AG04449 (cell line): ENCODE measurements around the gene GTF2IRD1.

Experiments used
- CTCF ChIA-PET: fragments of 350-600 bp; formaldehyde crosslinking; extraction: SDS; loops from one replicate; lab custom pipeline; 2021; ENCODE audit warnings: antibody characterized with exemption; lab: Yijun Ruan, JAX
- POLR2A ChIA-PET: fragments of 400-600, 350-600 bp; formaldehyde crosslinking; extraction: SDS; loops from one replicate; lab custom pipeline; 2020; ENCODE audit warnings: antibody characterized with exemption, inconsistent platforms; lab: Yijun Ruan, JAX
- DNase-seq: peaks from one replicate; pipeline ENCODE4 v3.0.0-alpha.2; 2010; ENCODE audit warnings: low read depth, low spot score
- H3K4me3 ChIP-seq: 2 replicates; pipeline ENCODE4 v1.5.1; 2011; ENCODE audit warnings: low read depth, mild to moderate bottlenecking, control low read depth, low read length
- TF ChIP-seq, protein P1 (sequence below): IDR thresholded peaks from one replicate; pipeline ENCODE4 v1.5.1; 2011; ENCODE audit warnings: mild to moderate bottlenecking, moderate library complexity, low read length, control low read depth, inconsistent platforms; ENCODE audit not compliant: insufficient read depth; ENCODE audit errors: missing control alignments

Gene GTF2IRD1

DNA sequence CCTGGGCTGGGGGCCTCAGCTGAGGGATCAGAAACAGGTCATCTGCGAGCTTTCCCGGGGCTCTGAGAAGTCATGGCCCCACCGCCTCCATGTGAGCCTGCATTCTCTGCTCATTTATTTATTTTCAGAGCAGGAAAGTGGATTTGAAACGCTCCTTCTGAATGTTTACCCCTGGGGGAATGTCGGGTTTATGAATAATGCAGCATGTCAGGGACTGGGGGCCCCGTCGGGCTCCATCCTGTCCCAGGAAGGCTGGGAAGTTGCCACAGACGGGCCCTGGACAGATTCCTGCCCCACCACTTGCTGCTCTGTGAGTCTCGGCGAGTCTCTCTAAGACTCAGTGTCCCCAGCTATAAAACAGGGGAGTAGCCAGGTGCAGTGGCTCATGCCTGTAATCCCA is 11.9 kb upstream of the GTF2IRD1 start:
- no peak for DNase-seq
- CTCF ChIA-PET: interaction anchor here (0.8 to 6.5 kb wide), 2 partner anchors 8 to 25 kb away, joined by 3 to 57 read pairs; no protein-coding TSS in a partner anchor
- TF ChIP-seq, protein P1, sequence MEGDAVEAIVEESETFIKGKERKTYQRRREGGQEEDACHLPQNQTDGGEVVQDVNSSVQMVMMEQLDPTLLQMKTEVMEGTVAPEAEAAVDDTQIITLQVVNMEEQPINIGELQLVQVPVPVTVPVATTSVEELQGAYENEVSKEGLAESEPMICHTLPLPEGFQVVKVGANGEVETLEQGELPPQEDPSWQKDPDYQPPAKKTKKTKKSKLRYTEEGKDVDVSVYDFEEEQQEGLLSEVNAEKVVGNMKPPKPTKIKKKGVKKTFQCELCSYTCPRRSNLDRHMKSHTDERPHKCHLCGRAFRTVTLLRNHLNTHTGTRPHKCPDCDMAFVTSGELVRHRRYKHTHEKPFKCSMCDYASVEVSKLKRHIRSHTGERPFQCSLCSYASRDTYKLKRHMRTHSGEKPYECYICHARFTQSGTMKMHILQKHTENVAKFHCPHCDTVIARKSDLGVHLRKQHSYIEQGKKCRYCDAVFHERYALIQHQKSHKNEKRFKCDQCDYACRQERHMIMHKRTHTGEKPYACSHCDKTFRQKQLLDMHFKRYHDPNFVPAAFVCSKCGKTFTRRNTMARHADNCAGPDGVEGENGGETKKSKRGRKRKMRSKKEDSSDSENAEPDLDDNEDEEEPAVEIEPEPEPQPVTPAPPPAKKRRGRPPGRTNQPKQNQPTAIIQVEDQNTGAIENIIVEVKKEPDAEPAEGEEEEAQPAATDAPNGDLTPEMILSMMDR: no peak
- POLR2A ChIA-PET: no interaction called here
- H3K4me3 ChIP-seq: no peak overlapping the region

DNA sequence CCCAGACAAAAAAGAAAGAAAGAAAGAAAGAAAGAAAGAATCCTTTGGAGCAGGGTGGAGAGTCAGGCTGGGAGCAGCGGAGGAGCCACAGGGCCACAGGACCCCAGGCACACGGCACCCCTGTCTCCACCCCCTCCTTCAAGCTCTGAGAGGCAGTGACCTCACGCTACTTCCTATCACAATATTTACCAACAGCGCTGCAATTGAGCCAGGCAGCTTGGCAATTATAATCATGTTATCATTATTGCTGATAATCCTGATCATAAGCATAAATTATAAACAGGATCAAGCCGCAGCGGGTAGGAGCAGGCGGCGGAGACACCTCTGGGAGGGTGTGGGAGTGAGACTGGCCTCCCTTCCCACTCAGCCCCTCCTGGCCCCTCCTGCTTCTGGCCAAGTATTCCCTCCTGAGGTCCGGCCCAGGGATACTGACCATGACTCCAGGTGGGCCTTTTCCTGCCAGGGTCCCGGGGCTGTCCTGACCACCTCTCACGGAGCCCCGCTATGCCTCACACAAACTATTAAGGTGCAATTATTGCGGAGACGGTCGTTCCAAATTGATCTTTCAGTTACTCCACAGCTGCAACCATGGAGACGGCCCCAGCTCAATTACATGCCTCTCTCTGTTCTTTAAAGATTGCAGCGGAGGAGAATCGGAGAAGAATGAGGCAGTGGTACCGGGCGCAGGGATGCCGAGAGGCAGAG is 10.0 kb upstream of the GTF2IRD1 start:
- CTCF ChIA-PET: interaction anchor here (0.8 to 2.5 kb wide), 2 partner anchors 42 to 122 kb away, joined by 3 to 9 read pairs; no protein-coding TSS in a partner anchor
- no peak for DNase-seq
- POLR2A ChIA-PET: no interaction called here
- TF ChIP-seq, protein P1: no peak
- no peak overlapping the region for H3K4me3 ChIP-seq

GRCh38 chr7:74449144-74449543 is 4.6 kb upstream of the GTF2IRD1 start:
- POLR2A ChIA-PET: no interaction called here
- TF ChIP-seq, protein P1: no peak
- CTCF ChIA-PET: interaction anchor here (0.7 to 5.8 kb wide), 17 partner anchors 10 to 156 kb away, joined by 3 to 57 read pairs (median 4); no protein-coding TSS in a partner anchor
- DNase-seq: no peak
- H3K4me3 ChIP-seq: no peak overlapping the region

DNA sequence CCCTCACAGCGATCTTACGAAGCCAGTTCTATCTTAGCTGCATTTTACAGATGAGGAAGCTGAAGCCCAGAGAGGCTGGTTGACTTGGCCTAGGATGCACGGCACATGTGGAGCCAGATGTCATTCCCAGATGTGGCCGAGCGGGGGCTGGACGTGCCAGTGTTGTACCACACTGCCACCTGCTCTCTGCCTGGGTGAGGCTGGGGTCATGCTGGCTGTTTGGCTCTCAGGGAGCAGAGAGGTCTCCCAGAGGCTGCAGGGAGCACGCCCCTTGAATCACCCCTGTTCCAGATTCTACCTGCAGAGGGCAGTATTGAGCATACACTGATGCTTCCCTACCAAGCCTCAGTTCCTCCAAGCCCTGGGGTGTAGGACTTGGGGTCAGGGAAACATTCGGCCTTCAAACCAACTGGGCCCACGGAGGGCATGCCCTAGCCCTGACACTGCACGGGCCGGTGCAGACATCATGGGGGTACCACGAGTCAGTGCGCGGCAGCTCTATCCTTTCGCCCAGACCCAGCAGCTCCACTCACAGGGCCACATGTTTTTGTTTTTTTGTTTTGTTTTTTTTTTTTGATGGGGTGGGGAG is 3.8 kb upstream of the GTF2IRD1 start:
- ChIA-PET POLR2A (no interaction called here), CTCF (interaction anchor here (0.6 to 5.8 kb wide), 23 partner anchors 10 to 224 kb away, joined by 3 to 57 read pairs (median 4); no protein-coding TSS in a partner anchor)
- no peak for DNase-seq
- TF ChIP-seq, protein P1: peak; percentile 73
- no peak overlapping the region for H3K4me3 ChIP-seq

- ChIA-PET CTCF (interaction anchor here (1.5 to 5.8 kb wide), 2 partner anchors 14 to 113 kb away, joined by 4 to 57 read pairs; no protein-coding TSS in a partner anchor), POLR2A (no interaction called here)
- DNase-seq: no peak
- TF ChIP-seq, protein P1: no peak
- peak overlapping the region; percentile 64 for H3K4me3 ChIP-seq
Measured at GRCh38 chr7:74452748-74453321, 871 bp upstream of the GTF2IRD1 start.
